HEK293 (cell line): ENCODE results near the gene TOP3B.

Source experiments
- CTCF ChIP-seq: fragments of 450-650 bp; formaldehyde crosslinking; IDR thresholded peaks from 2 replicates; pipeline ENCODE4 v1.5.1; 2016; ENCODE audit warnings: missing biosample characterization, missing genetic modification characterization
- KLF16 ChIP-seq: fragments of 450-650 bp; formaldehyde crosslinking; IDR thresholded peaks from 2 replicates; pipeline ENCODE4 v1.5.1; 2017; ENCODE audit warnings: missing biosample characterization, missing genetic modification characterization
- SETDB1 ChIP-seq: IDR thresholded peaks from one replicate; pipeline ENCODE4 v1.6.1; 2017; ENCODE audit warnings: mild to moderate bottlenecking, low read length, moderate library complexity, mixed read lengths; ENCODE audit not compliant: insufficient read length
- SP3 ChIP-seq: fragments of 450-650 bp; formaldehyde crosslinking; IDR thresholded peaks from 2 replicates; pipeline ENCODE4 v1.5.1; 2016; ENCODE audit warnings: missing biosample characterization, missing genetic modification characterization
- ZBTB21 ChIP-seq: fragments of 450-650 bp; formaldehyde crosslinking; IDR thresholded peaks from 2 replicates; pipeline ENCODE4 v1.5.1; 2017; ENCODE audit warnings: missing biosample characterization, missing genetic modification characterization
- ZNF146 ChIP-seq: fragments of 450-650 bp; formaldehyde crosslinking; IDR thresholded peaks from 2 replicates; pipeline ENCODE4 v1.5.1; 2016; ENCODE audit warnings: missing biosample characterization, missing genetic modification characterization
- ZNF174 ChIP-seq: fragments of 450-650 bp; formaldehyde crosslinking; IDR thresholded peaks from 2 replicates; pipeline ENCODE4 v1.5.0; 2017; ENCODE audit warnings: missing biosample characterization, mild to moderate bottlenecking, missing genetic modification characterization
- ZNF398 ChIP-seq: fragments of 450-650 bp; formaldehyde crosslinking; IDR thresholded peaks from 2 replicates; pipeline ENCODE4 v1.5.1; 2017; ENCODE audit warnings: missing biosample characterization, missing genetic modification characterization
- ZNF530 ChIP-seq: fragments of 450-650 bp; formaldehyde crosslinking; IDR thresholded peaks from 2 replicates; pipeline ENCODE4 v1.5.1; 2016; ENCODE audit warnings: low read depth, missing biosample characterization, missing genetic modification characterization
- ZNF549 ChIP-seq: fragments of 450-650 bp; IDR thresholded peaks from 2 replicates; pipeline ENCODE4 v1.5.1; 2018; ENCODE audit warnings: missing biosample characterization, missing genetic modification characterization, mild to moderate bottlenecking, inconsistent platforms, moderate library complexity
- ZNF629 ChIP-seq: fragments of 450-650 bp; formaldehyde crosslinking; IDR thresholded peaks from 2 replicates; pipeline ENCODE4 v1.5.1; 2017; ENCODE audit warnings: missing biosample characterization, missing genetic modification characterization
- ZNF768 ChIP-seq: fragments of 450-650 bp; formaldehyde crosslinking; IDR thresholded peaks from 2 replicates; pipeline ENCODE4 v1.5.1; 2018; ENCODE audit warnings: missing biosample characterization, mild to moderate bottlenecking, missing genetic modification characterization
- TF ChIP-seq, protein P1 (sequence below): fragments of 450-650 bp; formaldehyde crosslinking; IDR thresholded peaks from 2 replicates; pipeline ENCODE4 v1.5.1; 2016; ENCODE audit warnings: missing biosample characterization, missing genetic modification characterization
- TF ChIP-seq, protein P2 (sequence below): fragments of 450-650 bp; formaldehyde crosslinking; IDR thresholded peaks from 2 replicates; pipeline ENCODE4 v1.5.1; 2016; ENCODE audit warnings: missing biosample characterization, missing genetic modification characterization

DNA sequence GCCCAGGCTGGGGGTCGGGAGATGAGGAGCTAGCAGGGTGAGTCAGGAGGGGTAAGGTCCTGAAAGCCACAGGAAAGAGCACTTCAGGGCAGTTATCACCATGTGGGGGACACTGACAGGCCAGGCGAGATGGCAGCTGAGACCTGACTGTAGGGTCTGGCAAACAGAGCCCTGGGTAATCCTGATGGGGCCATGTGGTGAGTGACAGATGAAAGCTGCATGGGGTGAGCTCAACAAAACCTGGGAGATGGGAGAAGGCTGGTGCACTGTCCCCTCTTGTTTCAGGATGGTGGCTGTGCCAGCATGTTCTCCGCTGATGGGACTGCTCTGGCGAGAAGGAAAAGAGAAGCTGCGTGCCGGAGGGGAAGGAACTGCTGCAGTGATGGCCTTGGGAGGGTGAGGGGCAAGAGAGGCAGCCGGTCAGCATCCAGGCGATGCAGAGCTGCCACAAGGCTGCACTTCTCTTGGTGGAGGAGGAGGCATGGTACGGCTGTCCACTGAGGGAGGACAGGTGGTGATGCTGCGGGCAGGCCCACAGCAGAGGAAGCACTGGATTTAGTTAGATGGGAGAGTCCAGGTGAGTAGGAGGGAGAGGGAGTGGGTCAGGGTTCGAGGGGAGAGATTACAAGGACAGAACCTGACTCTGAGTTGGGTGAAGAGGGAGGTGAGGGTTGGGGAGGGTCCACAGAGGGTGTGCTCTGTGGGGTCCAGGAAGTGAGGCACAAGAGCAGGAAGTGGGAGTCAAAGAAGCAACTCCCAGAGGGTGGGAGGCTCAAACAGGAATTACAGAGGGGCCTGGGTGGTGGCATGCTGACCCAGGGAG lies 3.8 kb downstream of the TOP3B start:
- no peak for TF ChIP-seq ZBTB21 (tag by site-specific recombination)
- TF ChIP-seq CTCF (tag by site-specific recombination): no peak
- TF ChIP-seq, protein P1, sequence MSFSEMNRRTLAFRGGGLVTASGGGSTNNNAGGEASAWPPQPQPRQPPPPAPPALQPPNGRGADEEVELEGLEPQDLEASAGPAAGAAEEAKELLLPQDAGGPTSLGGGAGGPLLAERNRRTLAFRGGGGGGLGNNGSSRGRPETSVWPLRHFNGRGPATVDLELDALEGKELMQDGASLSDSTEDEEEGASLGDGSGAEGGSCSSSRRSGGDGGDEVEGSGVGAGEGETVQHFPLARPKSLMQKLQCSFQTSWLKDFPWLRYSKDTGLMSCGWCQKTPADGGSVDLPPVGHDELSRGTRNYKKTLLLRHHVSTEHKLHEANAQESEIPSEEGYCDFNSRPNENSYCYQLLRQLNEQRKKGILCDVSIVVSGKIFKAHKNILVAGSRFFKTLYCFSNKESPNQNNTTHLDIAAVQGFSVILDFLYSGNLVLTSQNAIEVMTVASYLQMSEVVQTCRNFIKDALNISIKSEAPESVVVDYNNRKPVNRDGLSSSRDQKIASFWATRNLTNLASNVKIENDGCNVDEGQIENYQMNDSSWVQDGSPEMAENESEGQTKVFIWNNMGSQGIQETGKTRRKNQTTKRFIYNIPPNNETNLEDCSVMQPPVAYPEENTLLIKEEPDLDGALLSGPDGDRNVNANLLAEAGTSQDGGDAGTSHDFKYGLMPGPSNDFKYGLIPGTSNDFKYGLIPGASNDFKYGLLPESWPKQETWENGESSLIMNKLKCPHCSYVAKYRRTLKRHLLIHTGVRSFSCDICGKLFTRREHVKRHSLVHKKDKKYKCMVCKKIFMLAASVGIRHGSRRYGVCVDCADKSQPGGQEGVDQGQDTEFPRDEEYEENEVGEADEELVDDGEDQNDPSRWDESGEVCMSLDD (tag by site-specific recombination): no peak
- TF ChIP-seq, protein P2, sequence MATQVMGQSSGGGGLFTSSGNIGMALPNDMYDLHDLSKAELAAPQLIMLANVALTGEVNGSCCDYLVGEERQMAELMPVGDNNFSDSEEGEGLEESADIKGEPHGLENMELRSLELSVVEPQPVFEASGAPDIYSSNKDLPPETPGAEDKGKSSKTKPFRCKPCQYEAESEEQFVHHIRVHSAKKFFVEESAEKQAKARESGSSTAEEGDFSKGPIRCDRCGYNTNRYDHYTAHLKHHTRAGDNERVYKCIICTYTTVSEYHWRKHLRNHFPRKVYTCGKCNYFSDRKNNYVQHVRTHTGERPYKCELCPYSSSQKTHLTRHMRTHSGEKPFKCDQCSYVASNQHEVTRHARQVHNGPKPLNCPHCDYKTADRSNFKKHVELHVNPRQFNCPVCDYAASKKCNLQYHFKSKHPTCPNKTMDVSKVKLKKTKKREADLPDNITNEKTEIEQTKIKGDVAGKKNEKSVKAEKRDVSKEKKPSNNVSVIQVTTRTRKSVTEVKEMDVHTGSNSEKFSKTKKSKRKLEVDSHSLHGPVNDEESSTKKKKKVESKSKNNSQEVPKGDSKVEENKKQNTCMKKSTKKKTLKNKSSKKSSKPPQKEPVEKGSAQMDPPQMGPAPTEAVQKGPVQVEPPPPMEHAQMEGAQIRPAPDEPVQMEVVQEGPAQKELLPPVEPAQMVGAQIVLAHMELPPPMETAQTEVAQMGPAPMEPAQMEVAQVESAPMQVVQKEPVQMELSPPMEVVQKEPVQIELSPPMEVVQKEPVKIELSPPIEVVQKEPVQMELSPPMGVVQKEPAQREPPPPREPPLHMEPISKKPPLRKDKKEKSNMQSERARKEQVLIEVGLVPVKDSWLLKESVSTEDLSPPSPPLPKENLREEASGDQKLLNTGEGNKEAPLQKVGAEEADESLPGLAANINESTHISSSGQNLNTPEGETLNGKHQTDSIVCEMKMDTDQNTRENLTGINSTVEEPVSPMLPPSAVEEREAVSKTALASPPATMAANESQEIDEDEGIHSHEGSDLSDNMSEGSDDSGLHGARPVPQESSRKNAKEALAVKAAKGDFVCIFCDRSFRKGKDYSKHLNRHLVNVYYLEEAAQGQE (tag by site-specific recombination): no peak
- TF ChIP-seq SP3 (tag by site-specific recombination): no peak
- no peak for TF ChIP-seq ZNF629 (tag by site-specific recombination)
- no peak for TF ChIP-seq ZNF174 (tag by site-specific recombination)
- no peak for TF ChIP-seq ZNF530 (tag by site-specific recombination)
- TF ChIP-seq ZNF549 (tag by site-specific recombination): no peak
- no peak for TF ChIP-seq ZNF768 (tag by site-specific recombination)
- no peak for TF ChIP-seq KLF16 (tag by site-specific recombination)
- TF ChIP-seq ZNF398 (tag by site-specific recombination): no peak
- no peak for TF ChIP-seq SETDB1
- TF ChIP-seq ZNF146 (tag by site-specific recombination): no peak
